GM10266 (cell line): Measurements from ENCODE around the gene TEX51.

Source experiments
- DNase-seq: peaks from one replicate; pipeline ENCODE4 v3.0.0; 2012; ENCODE audit errors: extremely low spot score
- CTCF ChIP-seq: IDR thresholded peaks from 2 replicates; pipeline ENCODE4 v1.5.1; 2012; ENCODE audit warnings: mild to moderate bottlenecking, low read depth; ENCODE audit not compliant: control insufficient read depth, insufficient read depth; ENCODE audit errors: missing control alignments

Gene TEX51

GRCh38 chr2:126942427-126943203 lies 43.9 kb downstream of the TEX51 start:
- no peak for TF ChIP-seq CTCF
- DNase-seq, result no peak

GRCh38 chr2:126943612-126944348 lies 45.1 kb downstream of the TEX51 start:
- TF ChIP-seq CTCF, result no peak
- no peak for DNase-seq

- no peak for TF ChIP-seq CTCF
- DNase-seq, result no peak
Observed at GRCh38 chr2:126945118-126945517, 46.4 kb downstream of the TEX51 start.

- no peak for DNase-seq
- no peak for TF ChIP-seq CTCF
Observed at GRCh38 chr2:126946318-126947102, 47.8 kb downstream of the TEX51 start.

GRCh38 chr2:126947103-126947429 lies 48.4 kb downstream of the TEX51 start:
- no peak for TF ChIP-seq CTCF
- DNase-seq, result no peak

GRCh38 chr2:126949775-126950174 lies 51.1 kb downstream of the TEX51 start:
- no peak for DNase-seq
- TF ChIP-seq CTCF, result no peak

GRCh38 chr2:126950504-126950903 lies 51.8 kb downstream of the TEX51 start:
- no peak for DNase-seq
- no peak for TF ChIP-seq CTCF
